SW 1271 (cell line): ENCODE results near the gene DUSP21.
"Not testable (repeated sequence)": the region's sequence is repeated elsewhere in the genome, so short reads cannot be mapped to it uniquely, and the experiment has no call there.

Experiments used
- DNase-seq, 2 experiments: peaks; one replicate each; lab custom pipeline; 2025; lab: John Stamatoyannopoulos, UW

Gene DUSP21

DNA sequence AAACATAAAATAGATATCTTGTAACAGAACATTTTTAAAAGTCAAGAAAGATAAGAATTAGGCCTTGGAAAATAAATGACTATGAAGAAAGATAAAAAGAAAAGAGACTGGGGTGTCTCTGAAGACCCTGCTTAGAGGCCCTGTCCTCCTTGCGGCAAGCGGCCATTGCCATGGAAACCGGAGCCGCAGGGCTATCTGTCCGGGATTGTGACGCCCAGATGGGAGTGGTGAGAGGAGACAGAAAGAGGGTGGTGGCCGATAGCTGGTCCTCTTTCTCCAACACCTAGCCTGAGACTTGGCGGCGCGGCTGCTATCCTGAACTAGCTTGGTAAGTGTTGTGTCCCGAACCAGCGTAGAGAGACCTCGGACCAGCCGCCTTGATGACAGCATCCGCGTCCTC, at the start of gene DUSP21:
Gene DUSP21, plus strand, starts transcription at position 269 of the 400 bp plus-strand sequence. Its CDS starts 112 bp downstream, at position 381.
- DNase-seq = no peak

- no peak for DNase-seq
Observed at GRCh38 chrX:44795945-44796450, 47.8 kb upstream of the DUSP21 start.

- no peak for DNase-seq
Observed at GRCh38 chrX:44802613-44803012, 41.2 kb upstream of the DUSP21 start.

DNA sequence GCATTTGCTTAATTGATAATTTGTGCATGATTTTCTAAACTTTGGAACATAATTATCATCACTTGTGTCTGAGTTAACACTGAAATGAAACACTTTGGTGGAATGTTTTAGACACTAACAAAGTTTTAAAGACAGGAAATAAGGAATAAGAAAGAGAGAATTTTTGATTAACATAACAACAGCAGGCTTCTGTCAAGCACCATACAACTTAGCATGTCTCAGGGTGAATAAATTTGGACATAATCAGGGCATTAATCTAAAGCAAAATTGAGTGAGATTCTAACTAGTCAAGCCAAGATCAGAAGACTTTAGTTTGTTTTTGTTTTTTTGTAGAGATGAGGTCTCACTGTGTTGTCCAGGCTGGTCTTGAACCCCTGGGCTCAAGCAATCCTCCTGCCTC, 28.1 kb upstream of the DUSP21 start:
- DNase-seq = no peak

DNA sequence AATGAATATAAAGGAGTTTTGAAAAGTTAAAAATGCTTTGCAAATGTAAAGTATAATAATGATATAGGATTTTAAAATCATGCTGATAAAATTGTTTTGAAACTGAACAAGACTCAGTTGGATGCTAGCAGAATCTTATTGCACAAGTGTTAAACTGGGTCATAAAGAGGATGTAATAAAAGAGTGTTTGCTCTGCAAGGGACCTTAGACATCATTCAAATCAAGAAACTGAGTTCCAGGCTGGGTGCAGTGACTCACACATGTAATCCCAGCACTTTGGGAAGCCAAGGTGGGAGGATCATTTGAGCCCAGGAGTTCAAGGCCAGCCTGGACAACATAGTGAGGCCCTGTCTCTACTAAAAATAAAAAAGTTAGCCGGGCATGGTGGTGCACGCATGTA, 27.5 kb upstream of the DUSP21 start:
- no peak for DNase-seq

DNA sequence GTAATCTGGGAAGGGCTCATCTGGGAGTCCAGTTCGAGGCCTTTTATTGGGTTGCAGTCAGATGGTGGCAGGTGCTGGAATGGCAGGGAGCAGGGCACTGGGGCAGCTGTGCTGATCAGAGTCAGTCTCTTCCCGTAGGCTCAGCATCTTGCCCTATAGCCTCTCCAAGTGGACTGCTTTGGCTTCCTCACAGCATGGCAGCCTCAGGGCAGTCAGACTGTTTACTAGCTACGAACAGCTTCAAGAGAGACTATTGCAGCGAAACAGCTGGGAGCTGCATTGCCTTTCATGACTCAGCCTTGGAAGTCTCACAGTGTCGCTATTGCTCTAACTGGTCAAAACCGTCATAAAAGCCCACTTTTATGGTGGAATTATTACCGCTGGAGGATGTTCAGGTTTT, 26.8 kb upstream of the DUSP21 start:
- no peak for DNase-seq

- no peak for DNase-seq
Observed at GRCh38 chrX:44822601-44823000, 21.2 kb upstream of the DUSP21 start.

- DNase-seq = not testable (repeated sequence)
Observed at GRCh38 chrX:44823193-44823592, 20.6 kb upstream of the DUSP21 start.

DNA sequence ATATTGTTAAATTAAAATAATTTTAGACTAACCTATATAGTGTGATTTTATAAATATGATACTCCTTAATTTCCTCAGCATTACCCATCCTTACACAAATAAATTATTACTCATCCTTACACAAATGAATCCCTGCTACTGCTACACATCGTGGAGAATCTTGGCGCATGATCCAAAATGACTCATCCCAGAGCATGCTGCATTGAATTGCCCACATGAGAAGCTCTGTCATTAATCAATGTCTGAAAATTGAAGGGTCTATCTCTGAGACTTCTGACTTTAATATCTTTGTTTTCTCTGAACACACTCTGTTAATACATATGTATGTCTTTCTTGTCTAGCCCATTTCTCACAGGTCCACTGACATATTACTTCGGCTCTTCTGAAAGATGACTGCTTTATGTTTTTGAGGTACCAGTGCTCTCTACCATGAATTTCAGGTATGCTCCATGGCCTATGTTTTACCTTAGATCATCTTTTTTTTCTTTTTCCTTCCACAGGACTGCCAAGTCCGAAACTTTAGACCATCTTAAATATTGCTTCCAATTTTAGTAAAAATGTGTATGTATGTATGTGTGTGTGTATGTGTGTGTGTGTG, 15.7 kb upstream of the DUSP21 start:
- DNase-seq = no peak

DNA sequence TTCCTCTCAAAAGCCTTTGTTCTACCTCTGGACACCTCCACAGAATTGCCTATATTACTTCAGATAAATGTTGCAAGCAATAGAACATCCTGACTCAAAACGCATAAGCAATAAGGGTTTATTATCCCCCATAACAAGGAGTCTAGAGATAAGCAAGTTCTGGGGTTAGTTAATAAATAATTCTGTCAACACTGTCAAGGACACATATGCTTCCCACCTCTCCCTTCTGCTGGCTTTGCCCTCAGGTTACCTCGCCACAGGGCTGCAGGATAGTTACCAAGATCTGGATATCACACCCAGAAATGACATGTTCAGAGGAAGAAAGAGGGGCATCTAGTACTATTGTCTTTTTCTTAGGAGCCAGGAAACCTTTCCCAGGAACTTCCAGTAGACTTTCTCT, 14.0 kb upstream of the DUSP21 start:
- DNase-seq = no peak

GRCh38 chrX:44842550-44843317, 1.1 kb upstream of the DUSP21 start:
- no peak for DNase-seq

GRCh38 chrX:44843318-44843702, 511 bp upstream of the DUSP21 start:
- DNase-seq = no peak

DNA sequence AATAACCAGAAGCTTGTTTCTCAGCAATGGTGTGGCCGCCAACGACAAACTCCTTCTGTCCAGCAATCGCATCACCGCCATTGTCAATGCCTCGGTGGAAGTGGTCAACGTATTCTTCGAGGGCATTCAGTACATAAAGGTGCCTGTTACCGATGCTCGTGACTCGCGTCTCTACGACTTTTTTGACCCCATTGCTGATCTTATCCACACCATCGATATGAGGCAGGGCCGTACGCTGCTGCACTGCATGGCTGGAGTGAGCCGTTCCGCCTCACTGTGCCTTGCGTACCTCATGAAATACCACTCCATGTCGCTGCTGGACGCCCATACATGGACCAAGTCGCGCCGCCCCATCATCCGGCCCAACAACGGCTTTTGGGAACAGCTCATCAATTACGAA, 383 bp downstream of the DUSP21 start:
- DNase-seq = no peak

DNA sequence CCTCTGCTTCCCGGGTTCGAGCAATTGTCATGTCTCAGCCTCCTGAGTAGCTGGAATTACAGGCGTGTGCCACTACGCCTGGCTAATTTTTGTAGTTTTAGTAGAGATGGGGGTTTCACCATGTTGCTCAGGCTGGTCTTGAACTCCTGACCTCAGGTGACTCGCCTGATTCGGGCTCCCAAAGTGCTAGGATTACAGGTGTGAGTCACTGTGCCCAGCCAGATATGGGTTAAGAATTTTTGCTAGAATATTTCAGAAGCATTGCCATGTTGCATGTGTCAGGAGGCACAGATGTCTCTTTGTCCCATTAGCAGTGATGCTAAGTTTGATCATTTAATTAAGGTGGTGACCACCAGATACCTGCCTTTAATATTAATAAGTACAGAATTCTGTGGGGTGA, 7.1 kb downstream of the DUSP21 start:
- DNase-seq = not testable (repeated sequence)

- DNase-seq = no peak
Observed at GRCh38 chrX:44871114-44871645, 27.4 kb downstream of the DUSP21 start.

DNA sequence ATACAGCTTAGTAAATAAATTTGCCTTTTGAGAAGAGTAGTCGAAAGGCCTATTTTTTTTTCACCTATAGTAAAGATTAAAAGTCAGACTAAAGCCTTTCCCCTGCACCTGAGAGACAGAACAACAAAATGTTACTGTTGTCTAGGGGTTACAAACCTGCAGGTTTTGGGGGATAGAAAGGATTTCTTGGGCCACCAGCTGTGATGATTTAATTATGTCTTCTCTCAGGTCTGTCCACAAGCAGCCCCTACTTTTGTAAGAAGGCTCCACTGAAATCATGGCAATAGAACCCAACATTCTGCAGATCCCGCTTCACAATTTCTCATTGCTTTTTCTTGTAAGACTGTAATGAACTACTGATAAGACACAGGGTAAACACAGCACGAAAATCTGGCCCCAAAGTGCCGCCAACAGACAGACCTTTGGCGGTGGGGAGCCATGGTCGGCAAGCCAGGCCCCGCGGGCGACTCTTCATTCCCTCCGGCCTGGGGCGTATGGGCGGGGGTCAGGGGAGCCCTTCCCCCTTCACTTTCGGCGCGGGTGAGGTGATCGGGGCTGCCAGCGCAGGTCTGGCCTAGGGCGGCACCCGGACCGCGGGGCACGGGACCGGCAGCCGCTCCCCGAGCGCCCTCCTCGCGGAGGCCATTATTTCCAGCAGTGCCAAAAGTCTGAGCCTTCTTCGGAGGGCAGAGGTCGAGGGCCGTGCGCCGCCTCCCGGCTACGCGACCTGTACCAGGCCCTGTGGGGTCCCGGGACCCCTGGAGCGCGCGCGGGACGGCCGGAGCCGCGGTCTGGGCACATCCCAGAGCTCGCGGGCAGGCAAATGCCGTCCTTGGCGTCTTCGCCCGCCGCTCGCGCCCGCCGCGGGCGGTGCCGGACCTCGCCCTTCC, 28.4 kb downstream of the DUSP21 start:
- no peak for DNase-seq

DNA sequence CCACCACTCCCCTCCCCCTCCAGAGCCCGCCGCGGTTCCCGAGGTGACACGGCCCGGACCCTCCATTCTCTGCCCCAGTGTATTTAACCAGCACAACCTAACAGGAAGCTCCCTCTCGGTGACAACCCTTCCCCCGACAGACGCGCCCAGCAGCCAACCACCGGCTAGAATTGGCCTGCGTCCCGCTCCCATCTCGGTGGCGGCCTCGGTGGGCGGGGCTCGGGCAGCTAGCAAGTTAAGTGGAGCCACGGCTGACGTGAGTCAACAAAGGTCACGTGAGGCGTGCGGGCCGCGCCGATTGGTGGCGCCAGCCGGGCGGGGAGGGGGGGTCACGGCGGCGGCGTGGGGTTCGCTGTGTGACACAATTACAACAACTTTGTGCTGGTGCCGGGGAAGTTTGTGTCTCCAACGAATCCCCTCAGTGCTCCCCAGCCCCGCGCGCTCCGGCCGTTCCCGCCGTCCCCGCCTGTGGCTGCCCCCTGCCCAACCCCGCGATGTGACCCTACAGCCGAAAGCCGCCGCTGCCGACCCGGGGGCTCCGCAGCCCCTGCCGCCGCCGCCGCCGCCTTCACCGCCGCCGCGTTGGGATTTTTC, 29.1 kb downstream of the DUSP21 start, which contains the start of gene KDM6A:
Gene KDM6A, plus strand, starts transcription at position 368 of the 594 bp plus-strand sequence. CDS start 364 bp downstream, outside the sequence.
- peak; percentile 17 to 78 for DNase-seq

- peak in 1 of 2 experiments; percentile 1 for DNase-seq
Observed at GRCh38 chrX:44873415-44874276, 29.8 kb downstream of the DUSP21 start.

GRCh38 chrX:44874420-44875184, 30.8 kb downstream of the DUSP21 start:
- peak; percentile 1 to 31 for DNase-seq

DNA sequence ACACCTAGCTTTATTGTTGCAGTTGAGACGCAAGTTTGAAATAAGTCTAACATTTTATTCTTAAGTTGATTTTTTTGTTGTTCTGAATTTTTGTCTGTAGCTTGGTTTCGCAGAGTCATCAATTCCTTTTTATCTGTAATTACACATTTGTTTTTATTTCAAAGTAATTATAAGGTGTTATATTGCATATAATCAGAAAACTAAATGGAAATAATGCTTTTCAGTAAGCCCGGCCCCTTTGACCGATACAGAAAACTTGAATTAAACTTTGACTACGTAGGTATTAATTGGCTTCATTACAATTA, 31.3 kb downstream of the DUSP21 start:
- DNase-seq = no peak
